Thyroid gland (tissue), 4 donors: ENCODE measurements around the gene CYP2F1.

ENCODE experiments used
- CTCF ChIP-seq, 6 experiments: fragments of 200-600 bp in 3 of 6; fragments of 450-650 bp in 3 of 6; sonication (generic) in 3 of 6; IDR thresholded peaks; one replicate each; pipeline ENCODE4 v1.5.1; 2016 to 2019; ENCODE audit warnings: antibody characterized with exemption in 6 of 6, mild to moderate bottlenecking in 2 of 6, inconsistent platforms in 1 of 6, moderate library complexity in 1 of 6
- POLR2A ChIP-seq, 2 donors: fragments of 450-650 bp; IDR thresholded peaks; one replicate each; pipeline ENCODE4 v1.6.1; 2017; ENCODE audit warnings: antibody characterized with exemption in 2 of 2, mild to moderate bottlenecking in 2 of 2, moderate library complexity in 1 of 2

- TF ChIP-seq POLR2A (IDR thresholded peaks at IDR 0.05), result no peak
- no peak for TF ChIP-seq CTCF (IDR thresholded peaks at IDR 0.05)
Observed at GRCh38 chr19:41111750-41112295, 2.4 kb upstream of the CYP2F1 start.
